Nephron (organoid): Measurements from ENCODE around the gene DIO3.

Experiments used
- H3K27ac Mint-ChIP-seq, 3 experiments: 2 replicates each; pipeline ENCODE4 v1.8.0; 2020; ENCODE audit warnings: mixed read lengths in 3 of 3, mild to moderate bottlenecking in 2 of 3, moderate library complexity in 1 of 3
- H3K27me3 Mint-ChIP-seq: 2 replicates; pipeline ENCODE4 v1.8.0; 2021; ENCODE audit warnings: low read depth, mild to moderate bottlenecking, moderate library complexity, mixed read lengths
- H3K36me3 Mint-ChIP-seq: 2 replicates; pipeline ENCODE4 v1.8.0; 2020; ENCODE audit warnings: low read depth, mixed read lengths
- H3K4me1 Mint-ChIP-seq: 2 replicates; pipeline ENCODE4 v1.8.0; 2020; ENCODE audit warnings: mixed read lengths
- H3K4me3 Mint-ChIP-seq, 3 experiments: 2 replicates each; pipeline ENCODE4 v1.8.0; 2020; ENCODE audit warnings: mild to moderate bottlenecking in 3 of 3, mixed read lengths in 3 of 3, moderate library complexity in 2 of 3
- H3K9me3 Mint-ChIP-seq: 2 replicates; pipeline ENCODE4 v1.8.0; 2020; ENCODE audit warnings: mixed read lengths
- CTCF ChIP-seq, 3 experiments: fragments of 200-600 bp; sonication (generic); IDR thresholded peaks; one replicate each; pipeline ENCODE4 v1.5.0; 2021; ENCODE audit warnings: antibody characterized with exemption in 3 of 3; ENCODE audit not compliant: unreplicated experiment in 3 of 3

The DIO3 gene

GRCh38 chr14:101579372-101580080 is 18.2 kb downstream of the DIO3 start:
- Mint-ChIP-seq H3K4me1 (no peaks in the 10 kb centered on the region), H3K27ac (no peak overlapping the region), H3K27me3 (peaks cover 41% of the 10 kb centered on the region), H3K4me3 (no peak overlapping the region), H3K9me3 (peaks cover 12% of the 10 kb centered on the region), H3K36me3 (no peaks in the 10 kb centered on the region)
- TF ChIP-seq CTCF (IDR thresholded peaks at IDR 0.05; ENCODE audit: unreplicated experiment in 3 of 3), result no peak

- no peaks in the 10 kb centered on the region for H3K36me3 Mint-ChIP-seq
- H3K9me3 Mint-ChIP-seq, result peaks cover 12% of the 10 kb centered on the region
- H3K4me1 Mint-ChIP-seq, result peaks cover 5% of the 10 kb centered on the region
- H3K4me3 Mint-ChIP-seq, result no peak overlapping the region
- no peak for TF ChIP-seq CTCF (IDR thresholded peaks at IDR 0.05; ENCODE audit: unreplicated experiment in 3 of 3)
- no peak overlapping the region for H3K27ac Mint-ChIP-seq
- H3K27me3 Mint-ChIP-seq, result peaks cover 39% of the 10 kb centered on the region
These were observed 20.5 kb downstream of the DIO3 start for GRCh38 chr14:101581806-101582205.

- Mint-ChIP-seq H3K27ac (no peak overlapping the region), H3K4me3 (no peak overlapping the region), H3K9me3 (peaks cover 12% of the 10 kb centered on the region), H3K4me1 (peaks cover 5% of the 10 kb centered on the region), H3K36me3 (no peaks in the 10 kb centered on the region), H3K27me3 (peaks cover 44% of the 10 kb centered on the region)
- no peak for TF ChIP-seq CTCF (IDR thresholded peaks at IDR 0.05; ENCODE audit: unreplicated experiment in 3 of 3)
These were observed 21.0 kb downstream of the DIO3 start for GRCh38 chr14:101582294-101582693.

GRCh38 chr14:101583006-101583714 is 21.9 kb downstream of the DIO3 start:
- H3K9me3 Mint-ChIP-seq, result peaks cover 10% of the 10 kb centered on the region
- peak overlapping the region in 2 of 3 experiments; percentile 4 to 49 for H3K27ac Mint-ChIP-seq
- H3K27me3 Mint-ChIP-seq, result peaks cover 50% of the 10 kb centered on the region
- H3K36me3 Mint-ChIP-seq, result no peaks in the 10 kb centered on the region
- H3K4me3 Mint-ChIP-seq, result peak overlapping the region in 1 of 3 experiments; percentile 48
- H3K4me1 Mint-ChIP-seq, result peaks cover 5% of the 10 kb centered on the region
- no peak for TF ChIP-seq CTCF (IDR thresholded peaks at IDR 0.05; ENCODE audit: unreplicated experiment in 3 of 3)

GRCh38 chr14:101583715-101584054 is 22.4 kb downstream of the DIO3 start:
- H3K27me3 Mint-ChIP-seq, result peaks cover 46% of the 10 kb centered on the region
- peak overlapping the region in 2 of 3 experiments; percentile 22 to 49 for H3K27ac Mint-ChIP-seq
- H3K4me3 Mint-ChIP-seq, result peak overlapping the region; percentile 2 to 48 (median 28)
- H3K4me1 Mint-ChIP-seq, result peaks cover 5% of the 10 kb centered on the region
- H3K9me3 Mint-ChIP-seq, result peaks cover 10% of the 10 kb centered on the region
- H3K36me3 Mint-ChIP-seq, result no peaks in the 10 kb centered on the region
- TF ChIP-seq CTCF (IDR thresholded peaks at IDR 0.05; ENCODE audit: unreplicated experiment in 3 of 3), result no peak
